ENCODE results near the gene ZFPM1.

Gene ZFPM1

GRCh38 chr16:88433632-88434352 lies 19.3 kb upstream of the ZFPM1 start:
- no peak for DNase-seq (ENCODE audit: low read depth in 3 of 3)

- no peak for DNase-seq (ENCODE audit: low read depth in 3 of 3)
Measured at GRCh38 chr16:88434353-88434690, 18.8 kb upstream of the ZFPM1 start.

DNA sequence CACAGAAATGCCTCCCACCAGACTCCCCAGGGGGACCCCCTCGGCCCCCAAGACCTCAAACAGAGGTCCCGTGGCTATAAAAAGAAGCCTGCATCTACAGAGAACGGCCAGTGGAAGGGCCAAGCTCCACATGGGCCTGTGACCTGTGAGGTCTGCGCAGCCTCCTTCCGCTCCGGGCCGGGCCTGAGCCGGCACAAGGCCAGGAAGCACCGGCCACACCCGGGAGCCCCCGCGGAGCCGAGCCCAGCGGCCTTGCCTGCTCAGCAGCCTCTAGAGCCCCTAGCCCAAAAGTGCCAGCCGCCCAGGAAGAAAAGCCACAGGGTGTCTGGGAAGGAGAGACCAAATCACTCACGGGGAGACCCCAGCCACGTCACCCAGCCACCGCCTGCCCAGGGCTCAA lies 18.3 kb upstream of the ZFPM1 start:
- DNase-seq (ENCODE audit: low read depth in 3 of 3): no peak

GRCh38 chr16:88435437-88436355 lies 17.4 kb upstream of the ZFPM1 start:
- no peak for DNase-seq (ENCODE audit: low read depth in 3 of 3)

GRCh38 chr16:88436796-88437195 lies 16.3 kb upstream of the ZFPM1 start:
- no peak for DNase-seq (ENCODE audit: low read depth in 3 of 3)

- DNase-seq (ENCODE audit: low read depth in 3 of 3): peak in 2 of 3 experiments; percentile 56 to 61
Measured at GRCh38 chr16:88437367-88437964, 15.6 kb upstream of the ZFPM1 start.

DNA sequence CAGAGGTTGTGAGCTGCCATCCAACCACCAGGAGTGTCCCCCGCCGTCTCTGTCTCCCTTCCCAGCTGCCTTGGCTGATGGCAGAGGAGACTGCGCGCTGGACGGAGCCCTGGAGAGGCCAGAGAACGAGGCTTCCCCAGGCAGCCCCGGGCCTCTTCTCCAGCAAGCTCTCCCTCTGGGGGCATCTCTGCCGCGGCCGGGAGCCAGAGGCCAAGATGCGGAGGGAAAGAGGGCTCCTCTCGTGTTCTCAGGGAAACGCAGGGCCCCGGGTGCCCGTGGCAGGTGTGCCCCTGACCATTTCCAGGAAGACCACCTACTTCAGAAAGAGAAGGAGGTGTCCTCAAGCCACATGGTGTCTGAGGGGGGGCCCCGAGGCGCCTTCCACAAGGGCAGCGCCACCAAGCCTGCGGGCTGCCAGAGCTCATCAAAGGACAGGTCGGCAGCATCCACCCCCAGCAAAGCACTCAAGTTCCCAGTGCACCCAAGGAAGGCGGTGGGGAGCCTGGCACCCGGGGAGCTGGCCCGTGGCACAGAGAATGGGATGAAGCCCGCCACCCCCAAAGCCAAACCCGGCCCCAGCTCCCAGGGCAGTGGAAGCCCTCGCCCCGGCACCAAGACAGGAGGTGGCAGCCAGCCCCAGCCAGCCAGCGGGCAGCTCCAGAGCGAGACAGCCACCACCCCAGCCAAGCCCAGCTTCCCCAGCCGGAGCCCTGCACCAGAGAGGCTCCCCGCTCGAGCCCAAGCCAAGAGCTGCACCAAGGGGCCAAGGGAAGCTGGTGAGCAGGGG lies 14.8 kb upstream of the ZFPM1 start:
- DNase-seq (ENCODE audit: low read depth in 3 of 3): no peak

DNA sequence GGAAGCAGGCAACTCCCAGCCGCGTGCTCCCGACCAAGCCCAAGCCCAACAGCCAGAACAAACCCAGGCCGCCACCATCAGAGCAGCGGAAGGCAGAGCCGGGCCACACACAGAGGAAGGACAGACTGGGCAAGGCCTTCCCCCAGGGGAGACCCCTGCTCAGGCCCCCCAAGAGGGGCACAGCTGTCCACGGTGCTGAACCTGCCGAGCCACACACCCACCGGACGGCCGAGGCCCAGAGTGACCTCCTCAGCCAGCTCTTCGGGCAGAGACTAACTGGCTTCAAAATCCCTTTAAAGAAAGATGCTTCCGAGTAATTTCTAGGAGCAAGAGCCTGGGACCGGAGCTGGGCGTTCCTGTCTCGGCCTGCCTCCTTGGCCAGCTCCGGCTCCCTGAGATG lies 14.1 kb upstream of the ZFPM1 start:
- no peak for DNase-seq (ENCODE audit: low read depth in 3 of 3)

DNA sequence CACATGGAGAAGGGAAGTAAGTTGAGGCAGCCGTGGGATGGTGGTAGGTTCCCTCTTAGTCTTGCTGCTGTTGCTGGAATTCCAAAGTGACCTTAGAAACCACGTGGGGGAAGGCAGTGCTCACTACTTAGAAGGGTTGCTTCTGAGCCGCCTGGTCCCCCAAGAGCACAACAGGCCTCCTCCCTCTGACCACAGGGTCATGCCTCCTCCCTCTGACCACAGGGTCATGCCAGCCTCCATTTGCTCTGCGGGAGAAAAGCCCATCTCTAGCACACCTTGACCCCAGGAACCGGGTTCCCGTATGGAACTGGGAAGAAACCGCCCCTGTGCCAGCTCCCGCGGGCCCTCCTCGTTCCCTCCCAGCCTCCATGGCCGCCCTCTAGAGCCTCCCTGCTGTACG lies 13.4 kb upstream of the ZFPM1 start:
- no peak for DNase-seq (ENCODE audit: low read depth in 3 of 3)

- no peak for DNase-seq (ENCODE audit: low read depth in 3 of 3)
Measured at GRCh38 chr16:88440111-88440510, 13.0 kb upstream of the ZFPM1 start.

GRCh38 chr16:88440686-88441405 lies 12.2 kb upstream of the ZFPM1 start:
- DNase-seq (ENCODE audit: low read depth in 3 of 3): no peak

GRCh38 chr16:88441460-88441859 lies 11.6 kb upstream of the ZFPM1 start:
- DNase-seq (ENCODE audit: low read depth in 3 of 3): no peak

DNA sequence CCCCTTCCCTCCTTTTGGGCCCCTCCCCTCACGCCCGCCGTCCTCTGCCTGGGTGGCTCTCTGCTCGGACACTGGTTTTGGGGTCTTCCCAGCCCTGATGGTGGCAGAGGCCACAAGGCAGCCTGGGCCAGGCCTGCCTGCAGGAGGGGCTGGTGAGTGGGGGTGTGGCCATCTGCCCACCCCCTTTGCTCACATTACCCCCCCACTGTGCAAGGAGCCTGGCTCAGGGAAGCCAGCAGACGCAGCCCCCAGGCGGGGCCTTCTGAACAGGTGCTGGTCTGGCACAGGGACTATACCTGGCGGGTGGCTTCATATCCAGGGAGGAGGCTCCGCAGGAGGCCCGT lies 10.7 kb upstream of the ZFPM1 start:
- DNase-seq (ENCODE audit: low read depth in 3 of 3): no peak

- peak; percentile 63 to 75 (median 74) for DNase-seq (ENCODE audit: low read depth in 3 of 3)
Measured at GRCh38 chr16:88442727-88443576, 10.1 kb upstream of the ZFPM1 start.

GRCh38 chr16:88444826-88445582 lies 8.1 kb upstream of the ZFPM1 start:
- DNase-seq (ENCODE audit: low read depth in 3 of 3): no peak

GRCh38 chr16:88445583-88445960 lies 7.5 kb upstream of the ZFPM1 start:
- no peak for DNase-seq (ENCODE audit: low read depth in 3 of 3)

- DNase-seq (ENCODE audit: low read depth in 3 of 3): no peak
Measured at GRCh38 chr16:88446061-88446460, 7.0 kb upstream of the ZFPM1 start.

DNA sequence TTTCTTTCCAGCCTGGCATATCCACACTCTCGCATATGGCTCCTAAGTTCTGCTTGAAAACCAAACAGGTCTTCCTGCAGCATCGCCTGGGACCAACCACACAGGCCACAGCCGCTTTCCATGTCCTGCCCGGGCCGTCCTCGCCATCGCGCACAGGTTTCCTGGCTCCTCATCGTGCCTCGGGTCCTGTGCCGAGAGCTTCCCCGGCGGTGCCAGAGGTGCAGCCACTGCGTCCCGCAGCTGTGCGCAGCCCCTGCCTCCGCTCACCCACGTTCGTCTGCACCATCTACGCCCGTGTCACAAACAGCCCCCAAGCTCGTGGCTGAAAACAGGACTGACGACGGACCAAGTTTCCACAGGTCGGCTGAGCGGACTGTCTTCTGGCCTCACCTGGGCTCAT lies 6.3 kb upstream of the ZFPM1 start:
- DNase-seq (ENCODE audit: low read depth in 3 of 3): no peak

- DNase-seq (ENCODE audit: low read depth in 3 of 3): no peak
Measured at GRCh38 chr16:88447881-88448280, 5.2 kb upstream of the ZFPM1 start.
